ENCODE results near the gene CETN3. TPM values are rescaled to one million over a fixed set of nuclear protein-coding genes. Genes with fewer than 3 reads are reported as not detected.

The CETN3 gene
- polyA plus RNA-seq, 3 donors, result 0.59 to 9.0 (median 7.7) TPM

DNA sequence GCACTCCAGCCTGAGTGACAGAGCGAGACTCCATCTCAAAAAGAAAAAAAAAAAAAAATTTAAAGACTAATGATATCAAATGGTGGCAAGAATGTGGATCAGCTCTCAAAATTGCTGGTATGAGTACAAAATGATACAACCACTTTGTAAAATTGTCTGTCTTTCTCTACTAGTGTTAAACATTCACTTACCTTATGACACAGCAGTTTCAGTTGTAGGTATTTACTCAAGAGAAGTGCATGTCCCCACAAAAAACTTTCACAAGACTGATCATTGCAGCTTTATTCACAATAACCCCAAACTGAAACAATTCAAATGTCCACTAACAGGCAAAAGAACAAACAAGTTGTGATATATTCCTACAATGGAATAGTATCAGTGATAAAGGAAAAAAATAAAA lies 14.7 kb upstream of the CETN3 start:
- H3K4me2 ChIP-seq (replicated peaks; ENCODE audit: extremely low read depth, low read length, poor library complexity, severe bottlenecking), result no peak overlapping the region
- no peaks in the 10 kb centered on the region for H4K20me1 ChIP-seq (ENCODE audit: insufficient read depth, low read length)
- H3K4me3 Mint-ChIP-seq, result no peak overlapping the region
- no peak for DNase-seq
- no peaks in the 10 kb centered on the region for H3K4me1 ChIP-seq (ENCODE audit: control insufficient read depth in 1 of 2, insufficient read depth in 2 of 2, low read length in 2 of 2)
- no peaks in the 10 kb centered on the region for H3K36me3 Mint-ChIP-seq
- no peak overlapping the region for H3K4me3 ChIP-seq (replicated peaks in 1 of 3; ENCODE audit: low read depth in 2 of 3, low read length in 3 of 3)
- intact Hi-C loops (cut with micrococcal nuclease), result loop anchor here in 1 of 2 donors (10.0 kb wide), 1 partner anchor 51 kb away; the partner anchor contains the start of genes MBLAC2 and POLR3G
- no peak overlapping the region for H3K9ac ChIP-seq (ENCODE audit: insufficient read depth, low read length, poor library complexity, severe bottlenecking)
- H2AFZ ChIP-seq (ENCODE audit: insufficient read depth, low read depth, low read length, poor library complexity, severe bottlenecking), result no peak overlapping the region
- H3K4me1 Mint-ChIP-seq, result no peaks in the 10 kb centered on the region
- no peaks in the 10 kb centered on the region for H3K27me3 ChIP-seq (ENCODE audit: control insufficient read depth in 2 of 2, insufficient read depth in 2 of 2, low read length in 2 of 2)
- TF ChIP-seq CTCF (IDR thresholded peaks at IDR 0.05), result no peak
- no peaks in the 10 kb centered on the region for H3K79me2 ChIP-seq (ENCODE audit: insufficient read depth, low read length)
- H3K27ac ChIP-seq (ENCODE audit: low read depth in 1 of 2, low read length in 2 of 2), result no peak overlapping the region
- no peaks in the 10 kb centered on the region for H3K9me3 Mint-ChIP-seq
- WGBS (ENCODE audit: insufficient coverage), result no CpG with 5 or more reads among the region's 1 CpG
- no peak overlapping the region for H3K27ac Mint-ChIP-seq
- no peaks in the 10 kb centered on the region for H3K9me3 ChIP-seq (replicated peaks in 1 of 2; ENCODE audit: control insufficient read depth in 1 of 2, insufficient read depth in 1 of 2, low read length in 2 of 2)
- H3K27me3 Mint-ChIP-seq (ENCODE audit: low read depth in 3 of 3), result peaks cover 0 to 5% (median 2%) of the 10 kb centered on the region in 3 donors
- no peaks in the 10 kb centered on the region for H3K36me3 ChIP-seq (replicated peaks in 1 of 2; ENCODE audit: control insufficient read depth in 1 of 2, insufficient read depth in 2 of 2, low read length in 2 of 2)

DNA sequence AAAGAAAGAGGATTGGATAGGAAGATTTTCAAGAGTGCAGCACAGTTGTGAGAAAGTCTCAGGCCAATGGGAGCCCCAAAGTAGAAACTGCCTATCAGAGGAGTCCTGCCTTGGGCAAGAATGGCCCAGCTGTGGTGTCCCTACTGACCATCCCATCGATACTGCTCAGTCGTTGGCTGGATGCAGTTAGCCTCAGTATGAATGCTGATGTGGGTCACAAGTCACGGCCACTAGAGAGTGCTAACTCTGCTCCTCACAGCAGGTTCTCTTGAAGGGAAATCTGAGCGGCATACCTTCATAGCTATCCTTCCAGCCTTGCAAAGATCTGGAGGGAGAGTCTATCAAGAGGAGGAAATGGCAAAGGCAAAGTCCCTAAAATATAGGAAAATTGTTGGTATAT lies 11.6 kb upstream of the CETN3 start:
- Mint-ChIP-seq H3K27me3 (ENCODE audit: low read depth in 3 of 3) (peaks cover 2 to 4% (median 2%) of the 10 kb centered on the region in 3 donors), H3K27ac (no peak overlapping the region), H3K36me3 (no peaks in the 10 kb centered on the region), H3K4me1 (no peaks in the 10 kb centered on the region), H3K9me3 (no peaks in the 10 kb centered on the region), H3K4me3 (no peak overlapping the region)
- H3K79me2 ChIP-seq (ENCODE audit: insufficient read depth, low read length), result no peaks in the 10 kb centered on the region
- 63% methylated on average over 2 of the region's 4 CpGs for WGBS (ENCODE audit: insufficient coverage)
- H3K27ac ChIP-seq (ENCODE audit: low read depth in 1 of 2, low read length in 2 of 2), result no peak overlapping the region
- no peak for TF ChIP-seq CTCF (IDR thresholded peaks at IDR 0.05)
- DNase-seq, result no peak
- no peaks in the 10 kb centered on the region for H4K20me1 ChIP-seq (ENCODE audit: insufficient read depth, low read length)
- no peaks in the 10 kb centered on the region for H3K9me3 ChIP-seq (replicated peaks in 1 of 2; ENCODE audit: control insufficient read depth in 1 of 2, insufficient read depth in 1 of 2, low read length in 2 of 2)
- no peaks in the 10 kb centered on the region for H3K36me3 ChIP-seq (replicated peaks in 1 of 2; ENCODE audit: control insufficient read depth in 1 of 2, insufficient read depth in 2 of 2, low read length in 2 of 2)
- no peak overlapping the region for H3K9ac ChIP-seq (ENCODE audit: insufficient read depth, low read length, poor library complexity, severe bottlenecking)
- intact Hi-C loops (cut with micrococcal nuclease), result loop anchor here in 1 of 2 donors (10.0 kb wide), 1 partner anchor 54 kb away; the partner anchor contains the start of genes MBLAC2 and POLR3G
- H2AFZ ChIP-seq (ENCODE audit: insufficient read depth, low read depth, low read length, poor library complexity, severe bottlenecking), result no peak overlapping the region
- H3K4me1 ChIP-seq (ENCODE audit: control insufficient read depth in 1 of 2, insufficient read depth in 2 of 2, low read length in 2 of 2), result no peaks in the 10 kb centered on the region
- no peaks in the 10 kb centered on the region for H3K27me3 ChIP-seq (ENCODE audit: control insufficient read depth in 2 of 2, insufficient read depth in 2 of 2, low read length in 2 of 2)
- H3K4me3 ChIP-seq (replicated peaks in 1 of 3; ENCODE audit: low read depth in 2 of 3, low read length in 3 of 3), result no peak overlapping the region
- no peak overlapping the region for H3K4me2 ChIP-seq (replicated peaks; ENCODE audit: extremely low read depth, low read length, poor library complexity, severe bottlenecking)
